GM19328 (cell line): ENCODE data around the gene TRIM71.
"Not testable (repeated sequence)": the region's sequence is repeated elsewhere in the genome, so short reads cannot be mapped to it uniquely, and the experiment has no call there.

Experiments
- ATAC-seq: cut with Tn5 transposase; IDR thresholded peaks from one replicate; pipeline ENCODE4 v1.9.1; 2021; ENCODE audit warnings: mild to moderate bottlenecking, moderate library complexity; ENCODE audit not compliant: unreplicated experiment

The TRIM71 gene

GRCh38 chr3:32842531-32842931 lies 24.7 kb downstream of the TRIM71 start:
- ATAC-seq: no peak

- no peak for ATAC-seq
Observed at GRCh38 chr3:32842987-32843386, 25.2 kb downstream of the TRIM71 start.

GRCh38 chr3:32843510-32844321 lies 25.9 kb downstream of the TRIM71 start:
- ATAC-seq: no peak

- ATAC-seq: no peak
Observed at GRCh38 chr3:32844322-32844654, 26.5 kb downstream of the TRIM71 start.

GRCh38 chr3:32844914-32845313 lies 27.1 kb downstream of the TRIM71 start:
- no peak for ATAC-seq

- not testable (repeated sequence) for ATAC-seq
Observed at GRCh38 chr3:32845546-32845945, 27.7 kb downstream of the TRIM71 start.

GRCh38 chr3:32847045-32847444 lies 29.2 kb downstream of the TRIM71 start:
- not testable (repeated sequence) for ATAC-seq

- ATAC-seq: no peak
Observed at GRCh38 chr3:32847528-32847927, 29.7 kb downstream of the TRIM71 start.

GRCh38 chr3:32848215-32848614 lies 30.4 kb downstream of the TRIM71 start:
- no peak for ATAC-seq

GRCh38 chr3:32849046-32849445 lies 31.2 kb downstream of the TRIM71 start:
- ATAC-seq: no peak

- no peak for ATAC-seq
Observed at GRCh38 chr3:32850226-32850625, 32.4 kb downstream of the TRIM71 start.

- no peak for ATAC-seq
Observed at GRCh38 chr3:32850636-32851035, 32.8 kb downstream of the TRIM71 start.

GRCh38 chr3:32852146-32852545 lies 34.3 kb downstream of the TRIM71 start:
- no peak for ATAC-seq

GRCh38 chr3:32855350-32855953 lies 37.7 kb downstream of the TRIM71 start:
- ATAC-seq: no peak

- ATAC-seq: no peak
Observed at GRCh38 chr3:32856355-32856889, 38.6 kb downstream of the TRIM71 start.

- no peak for ATAC-seq
Observed at GRCh38 chr3:32856901-32857507, 39.2 kb downstream of the TRIM71 start.

- no peak for ATAC-seq
Observed at GRCh38 chr3:32857921-32858320, 40.1 kb downstream of the TRIM71 start.

GRCh38 chr3:32859604-32860237 lies 41.9 kb downstream of the TRIM71 start:
- ATAC-seq: no peak

GRCh38 chr3:32860499-32860898 lies 42.7 kb downstream of the TRIM71 start:
- ATAC-seq: no peak

GRCh38 chr3:32861681-32862080 lies 43.9 kb downstream of the TRIM71 start:
- no peak for ATAC-seq

- ATAC-seq: no peak
Observed at GRCh38 chr3:32862247-32862935, 44.6 kb downstream of the TRIM71 start.
